GM18861 (cell line): Measurements from ENCODE around the gene MSH3.
"Not testable (repeated sequence)": the region's sequence is repeated elsewhere in the genome, so short reads cannot be mapped to it uniquely, and the experiment has no call there.

Experiments used
- ATAC-seq: cut with Tn5 transposase; IDR thresholded peaks from one replicate; pipeline ENCODE4 v1.9.1; 2021; ENCODE audit not compliant: unreplicated experiment

The MSH3 gene

DNA sequence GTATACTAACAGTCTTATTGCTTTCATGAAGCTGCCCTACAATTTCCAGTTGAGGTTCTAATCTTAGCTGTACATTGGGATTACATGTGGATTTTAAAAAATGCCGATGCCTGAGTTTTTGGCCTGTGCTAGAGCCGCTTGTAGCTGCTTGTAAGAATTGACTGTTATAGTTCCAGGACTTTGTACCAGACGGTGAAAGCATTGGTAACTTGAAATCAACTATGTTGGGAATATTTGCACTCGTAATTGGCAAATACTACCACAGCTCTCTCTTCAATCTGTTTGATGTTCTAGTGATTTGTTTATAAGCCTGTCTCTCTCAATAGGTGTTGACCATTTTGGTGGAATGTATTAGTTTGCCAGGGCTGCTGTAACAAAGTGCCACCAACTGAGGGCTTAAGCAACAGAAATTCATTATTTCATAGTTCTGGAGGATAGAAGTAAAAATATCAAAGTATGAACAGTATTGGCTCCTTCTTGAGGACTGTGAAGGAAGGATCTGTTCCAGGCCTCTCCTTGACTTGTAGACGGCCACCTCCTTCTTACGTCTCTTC is 50.8 kb downstream of the MSH3 start:
- ATAC-seq = no peak

GRCh38 chr5:80705801-80706200 is 51.3 kb downstream of the MSH3 start:
- no peak for ATAC-seq

DNA sequence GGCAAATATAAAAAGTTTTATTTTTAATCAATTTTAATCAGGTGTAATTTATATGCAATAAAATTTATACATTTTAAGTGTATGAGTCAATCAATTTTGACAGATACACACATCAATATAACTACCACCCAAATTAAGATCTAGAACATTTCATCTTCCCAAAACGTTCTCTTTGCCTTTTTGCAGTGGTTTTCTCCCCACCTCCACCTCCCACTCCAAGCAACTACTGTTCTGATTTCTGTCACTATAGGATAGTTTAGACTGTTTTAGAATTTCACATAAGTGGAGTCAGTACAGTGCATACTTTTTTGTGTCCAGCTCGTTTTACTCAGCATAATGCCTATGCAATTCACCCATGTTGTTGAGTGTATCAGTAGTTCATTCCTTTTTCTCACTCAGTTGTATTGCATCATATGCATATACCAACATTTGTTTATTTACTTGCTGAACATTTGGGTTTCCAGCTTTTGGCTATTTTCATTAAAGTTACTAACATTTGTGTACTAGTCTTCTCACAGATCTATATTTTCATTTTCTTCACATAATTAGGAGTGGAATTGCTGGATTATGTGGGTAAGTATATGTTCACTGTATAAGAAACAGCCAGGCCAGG is 52.5 kb downstream of the MSH3 start:
- no peak for ATAC-seq

DNA sequence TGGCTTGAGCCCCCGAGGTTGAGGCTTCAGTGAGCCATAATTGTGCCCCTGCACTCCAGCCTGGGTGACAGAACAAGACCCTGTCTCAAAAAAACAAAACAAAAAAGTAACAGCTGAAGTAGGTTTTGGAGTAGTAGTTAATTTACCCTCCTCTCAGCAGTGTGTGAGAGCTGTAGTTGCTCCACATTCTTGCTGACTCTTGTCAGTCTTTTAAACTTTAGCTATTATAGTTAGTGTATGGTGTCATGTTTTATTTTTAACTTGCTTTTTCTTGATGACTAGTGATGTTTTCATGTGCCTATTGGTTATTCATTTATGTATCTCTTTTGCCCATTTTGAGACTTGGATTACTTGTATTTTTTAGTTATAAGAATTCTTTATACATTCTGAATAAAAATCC is 53.2 kb downstream of the MSH3 start:
- ATAC-seq = no peak

- no peak for ATAC-seq
Observed at GRCh38 chr5:80711216-80711615, 56.8 kb downstream of the MSH3 start.

DNA sequence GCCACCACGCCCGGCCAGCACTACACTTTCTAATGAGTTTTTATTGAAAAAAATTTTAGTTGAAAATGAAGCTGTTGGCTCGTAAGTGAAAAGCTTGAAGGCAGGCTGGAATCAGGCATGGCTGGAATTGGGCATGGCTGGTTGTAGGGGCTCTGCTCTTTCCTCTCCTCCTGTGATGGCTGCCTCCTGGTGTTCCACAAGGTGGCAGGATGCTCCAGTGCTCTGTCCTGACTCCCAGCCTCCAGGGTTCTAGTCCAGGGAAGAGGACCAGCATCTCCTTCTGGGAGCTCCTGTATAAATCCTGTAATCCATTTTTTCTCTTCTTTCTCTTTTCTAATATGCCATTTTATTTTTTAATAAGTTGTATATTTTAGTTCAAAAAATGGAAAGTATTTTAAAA is 57.5 kb downstream of the MSH3 start:
- no peak for ATAC-seq

- no peak for ATAC-seq
Observed at GRCh38 chr5:80712919-80713318, 58.5 kb downstream of the MSH3 start.

- ATAC-seq = no peak
Observed at GRCh38 chr5:80713631-80714030, 59.2 kb downstream of the MSH3 start.

DNA sequence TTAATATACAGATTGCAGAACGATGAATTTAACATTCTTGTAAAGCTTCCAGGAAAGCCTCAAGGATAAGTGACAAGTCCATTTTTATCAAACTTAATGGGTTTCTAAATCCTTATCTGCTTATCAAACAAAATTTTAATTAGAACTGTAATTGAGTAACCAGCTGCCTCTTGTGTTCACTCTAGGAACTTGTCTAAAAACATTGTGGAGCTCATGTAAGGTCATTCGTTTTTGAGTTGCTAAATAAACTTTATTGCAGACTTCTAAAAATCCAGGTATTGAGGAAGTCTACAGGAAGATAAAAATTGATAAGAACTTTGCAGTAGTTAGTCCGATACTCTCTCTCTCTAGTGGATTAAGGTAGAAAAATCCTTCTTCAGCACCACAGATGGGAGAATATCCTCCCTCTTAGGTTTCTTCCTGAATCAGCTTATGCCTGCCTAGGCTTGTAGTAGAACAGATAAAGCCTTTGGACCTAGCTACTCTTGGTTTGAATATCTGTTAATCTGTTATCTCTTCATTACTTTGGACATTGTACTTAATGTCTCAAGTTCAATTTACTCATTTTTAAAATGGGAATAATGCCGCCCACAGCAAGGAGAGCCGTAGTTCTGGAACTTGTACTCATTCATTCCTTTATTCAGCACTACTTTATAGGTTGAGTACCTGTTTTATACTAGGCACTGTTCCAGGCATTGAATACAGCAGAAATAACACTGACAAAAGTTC is 60.3 kb downstream of the MSH3 start:
- ATAC-seq = no peak

DNA sequence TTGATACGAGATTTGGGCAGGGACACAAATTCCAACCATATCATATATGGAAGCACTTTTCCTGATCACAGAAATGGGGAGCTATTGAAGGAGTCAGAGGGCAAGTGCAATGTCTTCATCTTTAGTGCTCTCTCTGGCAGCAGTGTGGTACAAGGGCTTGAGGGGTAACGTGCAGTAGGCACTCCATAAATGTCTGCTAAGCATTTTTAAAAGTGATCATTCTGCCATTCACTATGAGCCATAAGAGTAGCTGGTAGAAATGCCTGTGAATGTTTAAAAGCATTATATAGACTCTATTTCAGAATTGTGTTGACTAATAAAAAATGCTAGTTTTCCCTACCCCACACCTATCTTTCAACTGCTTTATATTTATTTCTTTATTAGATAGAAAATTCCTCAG is 61.4 kb downstream of the MSH3 start:
- no peak for ATAC-seq

- ATAC-seq = no peak
Observed at GRCh38 chr5:80720181-80720580, 65.7 kb downstream of the MSH3 start.

DNA sequence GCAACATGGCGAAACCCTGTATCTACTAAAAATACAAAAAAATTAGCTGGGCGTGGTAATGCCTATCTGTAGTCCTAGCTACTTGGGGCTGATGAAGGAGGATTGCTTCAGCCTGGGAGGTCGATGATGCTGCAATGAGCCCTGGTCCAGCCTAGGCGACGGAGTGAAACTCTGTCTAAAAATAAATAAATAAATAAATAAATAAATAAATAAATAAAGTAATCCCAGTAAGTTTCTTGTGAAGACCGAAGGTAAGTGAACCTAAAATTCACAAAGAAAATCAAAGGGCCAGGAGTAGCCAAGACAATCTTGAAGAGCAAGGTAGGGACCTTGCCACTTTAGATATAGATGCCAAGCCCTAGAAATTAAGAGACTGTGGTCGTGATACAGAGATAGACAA is 68.5 kb downstream of the MSH3 start:
- ATAC-seq = no peak

DNA sequence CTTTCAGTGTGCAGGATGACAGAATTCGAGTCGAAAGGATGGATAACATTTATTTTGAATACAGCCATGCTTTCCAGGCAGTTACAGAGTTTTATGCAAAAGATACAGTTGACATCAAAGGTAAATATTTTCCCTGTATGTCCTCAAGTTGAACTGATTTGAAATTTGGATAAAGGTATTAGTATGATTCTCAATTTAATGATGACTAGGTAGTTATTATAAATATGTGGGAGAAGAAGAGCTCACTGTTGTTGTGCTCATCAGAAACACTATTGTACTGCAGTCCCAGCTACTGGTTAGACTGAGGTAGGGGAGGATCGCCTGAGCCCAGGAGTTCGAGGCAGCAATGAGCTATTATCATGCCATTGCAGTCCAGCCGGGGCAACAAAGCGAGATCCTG is 71.0 kb downstream of the MSH3 start:
- no peak for ATAC-seq

DNA sequence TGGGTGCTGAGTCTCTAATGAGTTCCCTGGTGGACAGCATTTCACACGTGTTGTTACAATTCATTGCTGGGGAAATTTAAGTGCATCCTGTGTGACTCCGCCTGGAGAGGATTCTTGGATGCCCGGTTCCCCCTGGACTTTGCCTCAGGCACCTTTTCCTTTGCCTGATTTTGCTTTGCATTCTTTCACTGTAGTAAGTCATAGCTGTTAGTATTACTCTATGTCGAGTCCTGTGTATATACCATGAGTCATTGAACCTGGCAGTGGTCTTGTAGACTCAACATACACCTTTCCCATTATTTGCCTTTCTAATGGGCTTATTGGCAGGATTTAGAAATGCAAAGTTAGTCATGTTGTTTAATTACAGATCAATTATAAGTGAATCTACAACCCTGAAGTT is 82.3 kb downstream of the MSH3 start:
- ATAC-seq = no peak

DNA sequence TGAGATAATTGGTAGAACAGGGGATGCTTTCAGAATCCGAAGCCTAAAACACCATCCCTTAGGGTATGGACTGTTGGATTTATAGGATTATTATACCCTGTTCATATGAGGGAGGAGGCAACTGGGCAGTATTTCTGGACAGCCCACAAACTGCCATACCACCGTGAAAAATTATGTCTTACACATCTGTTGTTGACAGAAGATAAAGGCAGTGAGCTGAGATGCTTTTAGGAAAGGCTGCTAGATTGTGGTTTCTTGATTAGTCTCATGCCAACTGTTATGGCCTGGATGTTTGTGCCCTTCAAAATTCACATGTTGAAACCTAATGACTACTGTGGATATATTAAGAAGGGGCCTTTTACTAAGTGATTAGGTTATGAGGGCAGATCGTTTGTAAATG is 84.0 kb downstream of the MSH3 start:
- ATAC-seq = no peak

- ATAC-seq = no peak
Observed at GRCh38 chr5:80739057-80739456, 84.6 kb downstream of the MSH3 start.

- ATAC-seq = no peak
Observed at GRCh38 chr5:80739496-80739895, 85.0 kb downstream of the MSH3 start.

- ATAC-seq = no peak
Observed at GRCh38 chr5:80739898-80740297, 85.4 kb downstream of the MSH3 start.

- not testable (repeated sequence) for ATAC-seq
Observed at GRCh38 chr5:80740488-80740887, 86.0 kb downstream of the MSH3 start.

DNA sequence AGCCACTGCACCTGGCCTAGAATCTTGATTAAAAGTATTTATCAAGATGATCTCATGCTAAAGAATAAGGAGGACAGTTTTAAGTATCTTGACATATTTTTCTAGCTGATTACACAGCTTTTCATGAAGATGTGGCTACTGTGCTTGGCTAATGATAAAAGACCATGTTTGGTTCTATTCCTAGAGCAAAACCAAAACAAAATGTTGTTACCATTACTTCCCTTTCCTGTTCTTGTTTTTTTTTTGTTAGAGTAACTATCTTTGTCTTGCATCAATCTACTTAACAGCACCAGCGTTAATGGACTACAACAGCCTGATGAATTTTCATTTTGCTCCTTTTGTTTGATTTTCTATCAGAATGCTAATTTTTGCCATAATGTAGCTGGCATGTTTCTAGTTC is 86.5 kb downstream of the MSH3 start:
- ATAC-seq = no peak

- no peak for ATAC-seq
Observed at GRCh38 chr5:80744149-80744548, 89.7 kb downstream of the MSH3 start.

GRCh38 chr5:80745490-80745889 is 91.0 kb downstream of the MSH3 start:
- ATAC-seq = no peak

- no peak for ATAC-seq
Observed at GRCh38 chr5:80747922-80748321, 93.5 kb downstream of the MSH3 start.
